ENCODE data around the gene RBX1. TPM values are rescaled to one million over a fixed set of nuclear protein-coding genes. Genes with fewer than 3 reads are reported as not detected.

Gene RBX1
- total and polyA plus RNA-seq, 2 experiments from 2014 or later: 31.7 to 340 TPM

- TF ChIP-seq ZNF462 (CRISPR knock-in tag; IDR thresholded peaks at IDR 0.05): no peak
- no peak for TF ChIP-seq JUNB (IDR thresholded peaks at IDR 0.05; ENCODE audit: unreplicated experiment)
- no peak for TF ChIP-seq ZNF331 (CRISPR knock-in tag; IDR thresholded peaks at IDR 0.05; ENCODE audit: low read depth)
- TF ChIP-seq EZH2phosphoT487 (IDR thresholded peaks at IDR 0.05; ENCODE audit: unreplicated experiment): no peak
- no peak for TF ChIP-seq STAT1 (IDR thresholded peaks at IDR 0.05; ENCODE audit: unreplicated experiment)
These were observed 16.1 kb downstream of the RBX1 start (continued) for GRCh38 chr22:40967111-40967760.

- H3K27me3 ChIP-seq (ENCODE audit: insufficient read depth): no peaks in the 10 kb centered on the region
- no peak for TF ChIP-seq ZNF331 (CRISPR knock-in tag; IDR thresholded peaks at IDR 0.05; ENCODE audit: low read depth)
- TF ChIP-seq ZNF462 (CRISPR knock-in tag; IDR thresholded peaks at IDR 0.05): no peak
- TF ChIP-seq ZNF114 (CRISPR knock-in tag; IDR thresholded peaks at IDR 0.05): no peak
- no peak for TF ChIP-seq ETS1 (IDR thresholded peaks at IDR 0.05)
- TF ChIP-seq NANOG (IDR thresholded peaks at IDR 0.05; ENCODE audit: borderline replicate concordance): no peak
- no peak for TF ChIP-seq JUNB (IDR thresholded peaks at IDR 0.05; ENCODE audit: unreplicated experiment)
- no peak for TF ChIP-seq STAT1 (IDR thresholded peaks at IDR 0.05; ENCODE audit: unreplicated experiment)
These were observed 21.4 kb downstream of the RBX1 start for GRCh38 chr22:40972587-40972986.

More at GRCh38 chr22:40972587-40972986, 21.4 kb downstream of the RBX1 start:
- Histone ChIP-seq H3K9me2 (ENCODE audit: insufficient read depth) (no peaks in the 10 kb centered on the region), H3K4me2 (no peak overlapping the region), H2AFZ (no peak overlapping the region), H3K36me3 (ENCODE audit: insufficient read depth) (peaks cover 5% of the 10 kb centered on the region; the same call in 1 of the 2 replicates), H3K27ac (ENCODE audit: low read depth) (no peak overlapping the region), H4K20me1 (replicated peaks; ENCODE audit: insufficient read depth) (no peaks in the 10 kb centered on the region; the same call in none of the 2 replicates), H3K4me1 (ENCODE audit: insufficient read depth) (no peaks in the 10 kb centered on the region), H3K4me3 (no peak overlapping the region), H3K79me2 (replicated peaks; ENCODE audit: insufficient read depth) (no peaks in the 10 kb centered on the region), H3F3A (replicated peaks; ENCODE audit: low read depth) (no peaks in the 10 kb centered on the region)
- H3K27me3 Mint-ChIP-seq (ENCODE audit: insufficient read depth, low read depth, poor library complexity): peaks cover 3% of the 10 kb centered on the region
- DNase-seq (ENCODE audit: low spot score) (no peak), ATAC-seq (no peak)
- no peak overlapping the region for H3K4me3 Mint-ChIP-seq
- no peak overlapping the region for H3K27ac Mint-ChIP-seq
- no peaks in the 10 kb centered on the region; the same call in 2 of the 3 replicates for H3K9me3 Mint-ChIP-seq
- peaks cover 24% of the 10 kb centered on the region; the same call in 2 of the 3 replicates for H3K36me3 Mint-ChIP-seq (ENCODE audit: low read depth)
- H3K4me1 Mint-ChIP-seq: no peaks in the 10 kb centered on the region
